ENCODE data around the gene PTGIR.

The PTGIR gene

DNA sequence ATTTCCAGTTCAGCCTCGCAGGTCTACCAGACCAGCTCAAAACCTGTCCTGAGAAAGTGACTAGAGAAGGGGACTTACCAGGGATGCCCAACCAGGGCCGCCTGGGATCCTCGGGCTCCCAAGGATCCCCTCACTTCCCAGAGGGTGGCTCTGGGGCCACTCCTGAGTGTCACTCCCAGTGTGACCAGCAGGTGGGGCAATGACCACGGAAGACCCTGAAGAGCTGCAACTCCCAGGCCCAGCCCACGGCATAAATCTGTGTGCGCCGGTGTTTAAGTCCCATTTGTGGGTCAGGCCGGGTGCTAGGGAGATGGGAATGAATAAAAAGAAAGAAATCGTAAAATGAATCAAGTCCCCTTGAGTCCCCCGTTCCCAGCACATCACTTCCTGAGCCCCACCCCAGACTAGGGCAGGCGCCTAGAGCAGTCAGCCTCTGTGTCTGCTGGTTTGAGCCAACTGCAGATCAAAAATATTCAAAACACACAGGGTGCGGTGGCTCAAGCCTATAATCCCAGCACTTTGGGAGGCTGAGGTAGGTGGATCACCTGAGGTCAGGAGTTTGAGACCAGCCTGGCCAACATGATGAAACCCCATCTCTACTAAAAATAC lies 10.7 kb downstream of the PTGIR start:
- no peak for TF ChIP-seq EZH2 (IDR thresholded peaks at IDR 0.05)
- no peak for TF ChIP-seq POLR2AphosphoS5 (IDR thresholded peaks at IDR 0.05; ENCODE audit: borderline replicate concordance, low read depth, low read length)
- peak; percentile 51 for TF ChIP-seq FOXP2 (optimal IDR thresholded peaks at IDR 0.05; ENCODE audit: control extremely low read depth, extremely low read length, insufficient read depth)
- peak; percentile 48 for DNase-seq (ENCODE audit: low read depth, low spot score)
- Histone ChIP-seq H3K9me3 (ENCODE audit: low read depth, low read length) (no peaks in the 10 kb centered on the region), H3K4me3 (peak overlapping the region; percentile 14; the same call in 1 of the 2 replicates), H3K27ac (no peak overlapping the region), H3K36me3 (ENCODE audit: insufficient read depth, low read length) (peaks cover 9% of the 10 kb centered on the region; the same call in 1 of the 2 replicates), H3K9ac (ENCODE audit: insufficient read length) (no peak overlapping the region)

DNA sequence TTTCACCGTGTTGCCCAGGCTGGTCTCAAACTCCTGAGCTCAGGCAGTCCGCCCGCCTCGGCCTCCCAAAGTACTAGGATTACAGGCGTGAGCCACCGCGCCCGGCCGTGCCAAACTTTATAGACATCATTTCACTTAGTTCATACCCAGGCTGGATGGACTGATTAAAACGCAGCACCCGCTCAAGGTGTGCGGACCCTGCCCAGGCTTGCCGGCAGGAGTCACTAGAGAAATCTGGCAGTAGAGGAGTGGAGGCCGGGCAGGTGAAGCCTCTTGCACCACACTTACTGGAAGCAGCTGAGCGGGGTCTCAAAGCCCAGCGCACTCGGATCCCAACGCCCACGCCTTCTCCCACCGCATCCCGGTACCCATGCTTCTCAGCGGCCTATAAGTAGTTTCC lies 11.4 kb downstream of the PTGIR start:
- Histone ChIP-seq H3K9me3 (ENCODE audit: low read depth, low read length) (no peaks in the 10 kb centered on the region), H3K27ac (no peak overlapping the region), H3K36me3 (ENCODE audit: insufficient read depth, low read length) (peaks cover 15% of the 10 kb centered on the region; the same call in 1 of the 2 replicates), H3K9ac (ENCODE audit: insufficient read length) (no peak overlapping the region), H3K4me3 (no peak overlapping the region)
- no peak for DNase-seq (ENCODE audit: low read depth, low spot score)
- TF ChIP-seq POLR2AphosphoS5 (IDR thresholded peaks at IDR 0.05; ENCODE audit: borderline replicate concordance, low read depth, low read length) = no peak
- no peak for TF ChIP-seq EZH2 (IDR thresholded peaks at IDR 0.05)
- no peak for TF ChIP-seq FOXP2 (optimal IDR thresholded peaks at IDR 0.05; ENCODE audit: control extremely low read depth, extremely low read length, insufficient read depth)

GRCh38 chr19:46611776-46612175 lies 13.1 kb downstream of the PTGIR start:
- Histone ChIP-seq H3K36me3 (ENCODE audit: insufficient read depth, low read length) (peaks cover 33% of the 10 kb centered on the region; the same call in 1 of the 2 replicates), H3K4me3 (no peak overlapping the region), H3K9ac (ENCODE audit: insufficient read length) (no peak overlapping the region), H3K9me3 (ENCODE audit: low read depth, low read length) (no peaks in the 10 kb centered on the region), H3K27ac (0 out of 2 replicates have a peak overlapping the region, but pooled peaks have one; percentile 31)
- DNase-seq (ENCODE audit: low read depth, low spot score) = no peak
- no peak for TF ChIP-seq FOXP2 (optimal IDR thresholded peaks at IDR 0.05; ENCODE audit: control extremely low read depth, extremely low read length, insufficient read depth)
- no peak for TF ChIP-seq POLR2AphosphoS5 (IDR thresholded peaks at IDR 0.05; ENCODE audit: borderline replicate concordance, low read depth, low read length)
- no peak for TF ChIP-seq EZH2 (IDR thresholded peaks at IDR 0.05)

- no peak overlapping the region for H3K9ac ChIP-seq (ENCODE audit: insufficient read length)
- DNase-seq (ENCODE audit: low read depth, low spot score) = no peak
- H3K27ac ChIP-seq = 0 out of 2 replicates have a peak overlapping the region, but pooled peaks have one; percentile 57
- peaks cover 40% of the 10 kb centered on the region; the same call in 1 of the 2 replicates for H3K36me3 ChIP-seq (ENCODE audit: insufficient read depth, low read length)
- H3K9me3 ChIP-seq (ENCODE audit: low read depth, low read length) = no peaks in the 10 kb centered on the region
- H3K4me3 ChIP-seq = no peak overlapping the region
- TF ChIP-seq FOXP2 (optimal IDR thresholded peaks at IDR 0.05; ENCODE audit: control extremely low read depth, extremely low read length, insufficient read depth) (no peak), POLR2AphosphoS5 (IDR thresholded peaks at IDR 0.05; ENCODE audit: borderline replicate concordance, low read depth, low read length) (peak; percentile 33; the same call in 1 of the 2 replicates)
These were observed 13.8 kb downstream of the PTGIR start for GRCh38 chr19:46610851-46611770.

DNA sequence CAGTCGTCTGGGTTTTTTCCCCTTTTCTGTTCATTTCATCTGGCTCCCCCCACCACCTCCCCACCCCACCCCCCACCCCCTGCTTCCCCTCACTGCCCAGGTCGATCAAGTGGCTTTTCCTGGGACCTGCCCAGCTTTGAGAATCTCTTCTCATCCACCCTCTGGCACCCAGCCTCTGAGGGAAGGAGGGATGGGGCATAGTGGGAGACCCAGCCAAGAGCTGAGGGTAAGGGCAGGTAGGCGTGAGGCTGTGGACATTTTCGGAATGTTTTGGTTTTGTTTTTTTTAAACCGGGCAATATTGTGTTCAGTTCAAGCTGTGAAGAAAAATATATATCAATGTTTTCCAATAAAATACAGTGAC lies 14.5 kb downstream of the PTGIR start:
- TF ChIP-seq FOXP2 (optimal IDR thresholded peaks at IDR 0.05; ENCODE audit: control extremely low read depth, extremely low read length, insufficient read depth) = no peak
- Histone ChIP-seq H3K9ac (ENCODE audit: insufficient read length) (no peak overlapping the region), H3K4me3 (no peak overlapping the region)

DNA sequence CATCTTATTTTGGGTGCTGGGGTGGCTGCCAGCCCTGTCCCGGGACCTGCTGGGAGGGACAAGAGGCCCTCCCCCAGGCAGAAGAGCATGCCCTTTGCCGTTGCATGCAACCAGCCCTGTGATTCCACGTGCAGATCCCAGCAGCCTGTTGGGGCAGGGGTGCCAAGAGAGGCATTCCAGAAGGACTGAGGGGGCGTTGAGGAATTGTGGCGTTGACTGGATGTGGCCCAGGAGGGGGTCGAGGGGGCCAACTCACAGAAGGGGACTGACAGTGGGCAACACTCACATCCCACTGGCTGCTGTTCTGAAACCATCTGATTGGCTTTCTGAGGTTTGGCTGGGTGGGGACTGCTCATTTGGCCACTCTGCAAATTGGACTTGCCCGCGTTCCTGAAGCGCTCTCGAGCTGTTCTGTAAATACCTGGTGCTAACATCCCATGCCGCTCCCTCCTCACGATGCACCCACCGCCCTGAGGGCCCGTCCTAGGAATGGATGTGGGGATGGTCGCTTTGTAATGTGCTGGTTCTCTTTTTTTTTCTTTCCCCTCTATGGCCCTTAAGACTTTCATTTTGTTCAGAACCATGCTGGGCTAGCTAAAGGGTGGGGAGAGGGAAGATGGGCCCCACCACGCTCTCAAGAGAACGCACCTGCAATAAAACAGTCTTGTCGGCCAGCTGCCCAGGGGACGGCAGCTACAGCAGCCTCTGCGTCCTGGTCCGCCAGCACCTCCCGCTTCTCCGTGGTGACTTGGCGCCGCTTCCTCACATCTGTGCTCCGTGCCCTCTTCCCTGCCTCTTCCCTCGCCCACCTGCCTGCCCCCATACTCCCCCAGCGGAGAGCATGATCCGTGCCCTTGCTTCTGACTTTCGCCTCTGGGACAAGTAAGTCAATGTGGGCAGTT lies 15.1 kb downstream of the PTGIR start:
- no peak overlapping the region for H3K9ac ChIP-seq (ENCODE audit: insufficient read length)
- H3K36me3 ChIP-seq (ENCODE audit: insufficient read depth, low read length) = peaks cover 51% of the 10 kb centered on the region
- H3K27ac ChIP-seq = no peak overlapping the region
- H3K9me3 ChIP-seq (ENCODE audit: low read depth, low read length) = no peaks in the 10 kb centered on the region
- DNase-seq (ENCODE audit: low read depth, low spot score) = no peak
- no peak overlapping the region for H3K4me3 ChIP-seq
- TF ChIP-seq POLR2AphosphoS5 (IDR thresholded peaks at IDR 0.05; ENCODE audit: borderline replicate concordance, low read depth, low read length) (no peak), FOXP2 (optimal IDR thresholded peaks at IDR 0.05; ENCODE audit: control extremely low read depth, extremely low read length, insufficient read depth) (no peak), EZH2 (IDR thresholded peaks at IDR 0.05) (no peak)

More for the DNA sequence above, 14.5 kb downstream of the PTGIR start:
- peaks cover 47% of the 10 kb centered on the region for H3K36me3 ChIP-seq (ENCODE audit: insufficient read depth, low read length)
- DNase-seq (ENCODE audit: low read depth, low spot score) = no peak
- H3K9me3 ChIP-seq (ENCODE audit: low read depth, low read length) = no peaks in the 10 kb centered on the region
- no peak overlapping the region for H3K27ac ChIP-seq

GRCh38 chr19:46608581-46609345 lies 16.1 kb downstream of the PTGIR start:
- TF ChIP-seq FOXP2 (optimal IDR thresholded peaks at IDR 0.05; ENCODE audit: control extremely low read depth, extremely low read length, insufficient read depth) (no peak), POLR2AphosphoS5 (IDR thresholded peaks at IDR 0.05; ENCODE audit: borderline replicate concordance, low read depth, low read length) (no peak), EZH2 (IDR thresholded peaks at IDR 0.05) (no peak)
- Histone ChIP-seq H3K9ac (ENCODE audit: insufficient read length) (no peak overlapping the region), H3K36me3 (ENCODE audit: insufficient read depth, low read length) (peaks cover 51% of the 10 kb centered on the region), H3K27ac (no peak overlapping the region), H3K4me3 (no peak overlapping the region), H3K9me3 (ENCODE audit: low read depth, low read length) (no peaks in the 10 kb centered on the region)
- DNase-seq (ENCODE audit: low read depth, low spot score) = no peak

Measured in SK-N-MC (cell line).